Hepatocyte (in vitro differentiated cells): ENCODE measurements around the gene CC2D2A.

Source experiments
- CTCF ChIP-seq: fragments of 200-600 bp; sonication (generic); IDR thresholded peaks from 2 replicates; pipeline ENCODE4 v1.5.1; 2016; ENCODE audit warnings: antibody characterized with exemption, mild to moderate bottlenecking; ENCODE audit not compliant: poor library complexity
- EZH2 ChIP-seq: fragments of 200-600 bp; sonication (generic); IDR thresholded peaks from 2 replicates; pipeline ENCODE4 v1.6.1; 2016; ENCODE audit warnings: antibody characterized with exemption, mild to moderate bottlenecking, borderline replicate concordance
- EZH2phosphoT487 ChIP-seq: fragments of 200-600 bp; sonication (generic); IDR thresholded peaks from one replicate; pipeline ENCODE4 v1.6.1; 2018; ENCODE audit warnings: antibody characterized with exemption, mild to moderate bottlenecking, low read depth, moderate library complexity; ENCODE audit not compliant: unreplicated experiment, severe bottlenecking

DNA sequence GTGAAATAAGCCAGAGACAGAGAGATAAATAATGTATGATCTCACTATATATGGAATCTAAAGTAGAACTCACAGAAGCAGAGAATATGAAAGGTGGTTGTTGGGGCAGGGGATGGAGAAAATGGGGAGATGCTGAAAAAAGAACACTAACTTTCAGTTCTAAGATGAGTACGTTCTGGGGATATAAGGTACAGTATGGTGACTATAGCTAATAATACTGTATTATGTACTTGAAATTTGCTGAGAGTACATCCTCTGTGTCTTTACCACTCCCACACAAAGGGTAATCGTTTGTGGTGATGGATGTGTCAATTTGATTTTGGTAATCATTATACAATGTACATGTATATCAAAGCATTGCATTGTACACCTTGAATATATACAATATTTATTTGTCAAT lies 178.9 kb downstream of the CC2D2A start:
- TF ChIP-seq CTCF: no peak
- no peak for TF ChIP-seq EZH2
- TF ChIP-seq EZH2phosphoT487: no peak
